WTC11 (cell line): ENCODE measurements around the gene SMARCE1. TPM values are rescaled to one million over a fixed set of nuclear protein-coding genes. Genes with fewer than 3 reads are reported as not detected.

ENCODE experiments used
- ATAC-seq: fragments of 200-7000 bp; cut with Tn5 transposase; 2 replicates; pipeline ENCODE4 v1.10.0; 2021; ENCODE audit warnings: mild to moderate bottlenecking, moderate library complexity
- CTCF ChIA-PET: fragments of 300-600 bp; sonication (Branson Sonifier 250); formaldehyde crosslinking; loops from one replicate; lab custom pipeline; 2021; ENCODE audit warnings: antibody characterized with exemption; lab: Charles Lee
- POLR2A ChIA-PET: fragments of 350-600 bp; sonication (Branson Sonifier 250); formaldehyde crosslinking; loops from one replicate; lab custom pipeline; 2021; ENCODE audit warnings: antibody characterized with exemption; lab: Charles Lee
- DNase-seq: peaks from one replicate; pipeline ENCODE4 v3.0.0; 2021; ENCODE audit warnings: low spot score
- H3K27ac Mint-ChIP-seq: 2 replicates; pipeline ENCODE4 v1.8.0; 2021; ENCODE audit warnings: mixed read lengths
- H3K27me3 Mint-ChIP-seq: 2 replicates; pipeline ENCODE4 v1.8.0; 2021; ENCODE audit warnings: low read depth, mild to moderate bottlenecking, moderate library complexity, mixed read lengths
- H3K36me3 Mint-ChIP-seq: 2 replicates; pipeline ENCODE4 v1.8.0; 2021; ENCODE audit warnings: mixed read lengths
- H3K4me1 Mint-ChIP-seq: 2 replicates; pipeline ENCODE4 v1.8.0; 2022; ENCODE audit warnings: mixed read lengths
- H3K4me3 Mint-ChIP-seq: 2 replicates; pipeline ENCODE4 v1.8.0; 2021; ENCODE audit warnings: mild to moderate bottlenecking, moderate library complexity, mixed read lengths
- H3K9me3 Mint-ChIP-seq: 2 replicates; pipeline ENCODE4 v1.8.0; 2021; ENCODE audit warnings: mixed read lengths
- ATF1 ChIP-seq: sonication (generic); formaldehyde crosslinking; IDR thresholded peaks from 2 replicates; pipeline ENCODE4 v1.8.1; 2023; ENCODE audit warnings: mild to moderate bottlenecking, moderate library complexity, missing genetic modification reagents
- CDX4 ChIP-seq: fragments of 250-450 bp; sonication (Bioruptor Pico); IDR thresholded peaks from 2 replicates; pipeline ENCODE4 v1.9.0; 2021; ENCODE audit warnings: moderate library complexity, mild to moderate bottlenecking, inconsistent platforms, borderline replicate concordance
- CTCF ChIP-seq: fragments of 200-600 bp; IDR thresholded peaks from 2 replicates; pipeline ENCODE4 v1.8.0; 2022; ENCODE audit warnings: antibody characterized with exemption
- ELF4 ChIP-seq: sonication (generic); formaldehyde crosslinking; IDR thresholded peaks from 2 replicates; pipeline ENCODE4 v1.8.1; 2022; ENCODE audit warnings: low read depth, mild to moderate bottlenecking, moderate library complexity, missing genetic modification reagents
- ESRRA ChIP-seq: sonication (generic); formaldehyde crosslinking; IDR thresholded peaks from 2 replicates; pipeline ENCODE4 v1.8.1; 2022; ENCODE audit warnings: mild to moderate bottlenecking, missing genetic modification reagents, borderline replicate concordance
- ETV6 ChIP-seq: sonication (generic); formaldehyde crosslinking; IDR thresholded peaks from 2 replicates; pipeline ENCODE4 v1.8.1; 2022; ENCODE audit warnings: mild to moderate bottlenecking, missing genetic modification reagents
- FOXJ3 ChIP-seq: sonication (generic); formaldehyde crosslinking; IDR thresholded peaks from 2 replicates; pipeline ENCODE4 v1.9.0; 2021; ENCODE audit warnings: missing genetic modification reagents, mild to moderate bottlenecking, borderline replicate concordance
- GABPB1 ChIP-seq: sonication (generic); formaldehyde crosslinking; IDR thresholded peaks from 2 replicates; pipeline ENCODE4 v1.8.1; 2023; ENCODE audit warnings: mild to moderate bottlenecking, missing genetic modification reagents
- HMGA2 ChIP-seq: fragments of 250-450 bp; sonication (Bioruptor Pico); IDR thresholded peaks from 2 replicates; pipeline ENCODE4 v1.4.0; 2021; ENCODE audit warnings: mild to moderate bottlenecking, moderate library complexity
- IRF1 ChIP-seq: sonication (generic); formaldehyde crosslinking; IDR thresholded peaks from 2 replicates; pipeline ENCODE4 v1.8.0; 2023; ENCODE audit warnings: missing genetic modification reagents
- NFATC4 ChIP-seq: fragments of 250-450 bp; sonication (Bioruptor Pico); IDR thresholded peaks from 2 replicates; pipeline ENCODE4 v1.9.0; 2021; ENCODE audit warnings: mild to moderate bottlenecking
- NFE2L1 ChIP-seq: sonication (generic); formaldehyde crosslinking; IDR thresholded peaks from 2 replicates; pipeline ENCODE4 v1.8.1; 2023; ENCODE audit warnings: missing genetic modification reagents
- NFYB ChIP-seq: sonication (generic); formaldehyde crosslinking; conservative IDR thresholded peaks from 2 replicates; pipeline ENCODE4 v1.8.0; 2022; ENCODE audit warnings: low read depth, missing genetic modification reagents
- NR2C2 ChIP-seq: sonication (generic); formaldehyde crosslinking; IDR thresholded peaks from 2 replicates; pipeline ENCODE4 v1.8.0; 2022; ENCODE audit warnings: mild to moderate bottlenecking, missing genetic modification reagents
- PRDM15 ChIP-seq: sonication (generic); formaldehyde crosslinking; IDR thresholded peaks from 2 replicates; pipeline ENCODE4 v1.8.0; 2022; ENCODE audit warnings: missing genetic modification reagents
- SMAD3 ChIP-seq: sonication (generic); formaldehyde crosslinking; IDR thresholded peaks from 2 replicates; pipeline ENCODE4 v1.8.0; 2022; ENCODE audit warnings: missing genetic modification reagents, mild to moderate bottlenecking, borderline replicate concordance
- SP1 ChIP-seq: sonication (generic); formaldehyde crosslinking; conservative IDR thresholded peaks from 2 replicates; pipeline ENCODE4 v1.8.1; 2022; ENCODE audit warnings: missing genetic modification reagents
- TCF7 ChIP-seq: sonication (generic); formaldehyde crosslinking; IDR thresholded peaks from 2 replicates; pipeline ENCODE4 v1.8.0; 2022; ENCODE audit warnings: mild to moderate bottlenecking, low read depth, missing genetic modification reagents, moderate library complexity
- TEAD1 ChIP-seq: sonication (generic); formaldehyde crosslinking; IDR thresholded peaks from 2 replicates; pipeline ENCODE4 v1.8.0; 2022; ENCODE audit warnings: mild to moderate bottlenecking, missing genetic modification reagents
- USF1 ChIP-seq: sonication (generic); formaldehyde crosslinking; IDR thresholded peaks from 2 replicates; pipeline ENCODE4 v1.8.0; 2022; ENCODE audit warnings: mild to moderate bottlenecking, missing genetic modification reagents
- USF2 ChIP-seq: sonication (generic); formaldehyde crosslinking; IDR thresholded peaks from 2 replicates; pipeline ENCODE4 v1.8.1; 2023; ENCODE audit warnings: mild to moderate bottlenecking, missing genetic modification reagents, moderate library complexity
- ZBTB43 ChIP-seq: sonication (generic); formaldehyde crosslinking; IDR thresholded peaks from 2 replicates; pipeline ENCODE4 v1.8.1; 2023; ENCODE audit warnings: mild to moderate bottlenecking, missing genetic modification reagents
- ZNF138 ChIP-seq: sonication (generic); formaldehyde crosslinking; conservative IDR thresholded peaks from 2 replicates; pipeline ENCODE4 v1.8.1; 2022; ENCODE audit warnings: mild to moderate bottlenecking, moderate library complexity, missing genetic modification reagents
- ZNF263 ChIP-seq: sonication (generic); formaldehyde crosslinking; IDR thresholded peaks from 2 replicates; pipeline ENCODE4 v1.8.1; 2022; ENCODE audit warnings: low read depth, mild to moderate bottlenecking, moderate library complexity, missing genetic modification reagents
- ZNF396 ChIP-seq: fragments of 250-450 bp; sonication (Bioruptor Pico); IDR thresholded peaks from 2 replicates; pipeline ENCODE4 v1.8.0; 2021; ENCODE audit warnings: mild to moderate bottlenecking, moderate library complexity, borderline replicate concordance
- total RNA-seq: library from RNA; stranded (reverse); gene quantifications from 3 replicates; pipeline ENCODE4 v1.2.3, GENCODE V29; 2021

Gene SMARCE1
- total RNA-seq, 1 experiment from 2014 or later, result 109 TPM

GRCh38 chr17:40596261-40596919 lies 51.2 kb downstream of the SMARCE1 start:
- no peak for TF ChIP-seq SMAD3 (CRISPR knock-in tag)
- peak; percentile 92 for TF ChIP-seq USF1 (CRISPR knock-in tag)
- no peak for TF ChIP-seq CDX4 (CRISPR knock-in tag)
- peak; percentile 91 for TF ChIP-seq USF2 (CRISPR knock-in tag)
- TF ChIP-seq PRDM15 (CRISPR knock-in tag), result no peak
- TF ChIP-seq TCF7 (CRISPR knock-in tag), result no peak
- no peak for TF ChIP-seq NFATC4
- no peak for TF ChIP-seq ATF1 (CRISPR knock-in tag)
- TF ChIP-seq NR2C2 (CRISPR knock-in tag), result no peak
- no peak for TF ChIP-seq ELF4 (CRISPR knock-in tag)
- TF ChIP-seq ETV6 (CRISPR knock-in tag), result no peak
- no peak for TF ChIP-seq SP1 (CRISPR knock-in tag)
- TF ChIP-seq NFYB (CRISPR knock-in tag), result peak; percentile 64
- TF ChIP-seq HMGA2 (CRISPR knock-in tag), result no peak
- TF ChIP-seq, all 79 proteins: peak for 3
- Mint-ChIP-seq H3K4me1 (peaks cover 9% of the 10 kb centered on the region), H3K27ac (no peak overlapping the region), H3K9me3 (peaks cover 8% of the 10 kb centered on the region), H3K36me3 (no peaks in the 10 kb centered on the region), H3K27me3 (no peaks in the 10 kb centered on the region), H3K4me3 (no peak overlapping the region)
- ChIA-PET CTCF (no interaction called here), POLR2A (no interaction called here)
- peak; percentile 78 for ATAC-seq
- no peak for DNase-seq

GRCh38 chr17:40590742-40591141 lies 56.9 kb downstream of the SMARCE1 start:
- POLR2A ChIA-PET, result no interaction called here
- H3K36me3 Mint-ChIP-seq, result no peaks in the 10 kb centered on the region
- H3K4me3 Mint-ChIP-seq, result no peak overlapping the region
- no peak for ATAC-seq
- peaks cover 16% of the 10 kb centered on the region for H3K27me3 Mint-ChIP-seq
- no peak for DNase-seq
- CTCF ChIA-PET, result interaction anchor here (1.8 kb wide), 1 partner anchor 31 kb away, joined by 6 read pairs; no protein-coding TSS in a partner anchor
- no peak overlapping the region for H3K27ac Mint-ChIP-seq
- H3K9me3 Mint-ChIP-seq, result no peaks in the 10 kb centered on the region
- no peaks in the 10 kb centered on the region for H3K4me1 Mint-ChIP-seq
- TF ChIP-seq TEAD1 (no peak), SMAD3 (CRISPR knock-in tag) (no peak), FOXJ3 (CRISPR knock-in tag) (no peak), GABPB1 (no peak), ZNF263 (no peak), USF1 (CRISPR knock-in tag) (no peak), ZNF138 (CRISPR knock-in tag) (no peak), CTCF (no peak), NFE2L1 (no peak), ZNF396 (no peak), ZBTB43 (CRISPR knock-in tag) (no peak), ESRRA (CRISPR knock-in tag) (no peak), IRF1 (CRISPR knock-in tag) (no peak)
